Caco-2 (cell line): ENCODE results near the gene ANKLE2. TPM values are rescaled to one million over a fixed set of nuclear protein-coding genes. Genes with fewer than 3 reads are reported as not detected.

Experiments
- BruUV-seq: library from RNA; stranded (reverse); fragments of 400-500 nt; replicated peaks from 2 replicates; lab custom pipeline; 2021; lab: Mats Ljungman, UMichigan
- CTCF ChIA-PET: fragments of 300-600 bp; sonication (Branson Sonifier 250); formaldehyde crosslinking; loops from one replicate; lab custom pipeline; 2022; ENCODE audit warnings: antibody characterized with exemption; lab: Charles Lee
- POLR2A ChIA-PET: fragments of 300-600 bp; sonication (Branson Sonifier 250); formaldehyde crosslinking; loops from one replicate; lab custom pipeline; 2022; ENCODE audit warnings: antibody characterized with exemption; lab: Charles Lee
- DNase-seq, 2 experiments: peaks; one replicate each; pipeline versions ENCODE4 v3.0.0 to v3.0.0-alpha.2; 2020 to 2022
- H3K27me3 ChIP-seq: replicated peaks from 2 replicates; pipeline ENCODE4 v1.6.0; 2011; ENCODE audit warnings: low read length; ENCODE audit not compliant: control insufficient read depth, insufficient read depth
- H3K36me3 ChIP-seq: 2 replicates; pipeline ENCODE4 v1.5.1; 2011; ENCODE audit warnings: low read length; ENCODE audit not compliant: control insufficient read depth, insufficient read depth
- H3K4me1 ChIP-seq: fragments of 250-450 bp; sonication (Bioruptor Pico); 2 replicates; pipeline ENCODE4 v1.5.1; 2020; ENCODE audit warnings: mild to moderate bottlenecking
- H3K4me3 ChIP-seq: 2 replicates; pipeline ENCODE4 v1.5.1; 2011; ENCODE audit warnings: low read depth, mild to moderate bottlenecking, control low read depth, low read length
- H3K9me3 ChIP-seq: fragments of 250-450 bp; sonication (Bioruptor Pico); 2 replicates; pipeline ENCODE4 v1.5.1; 2020; ENCODE audit warnings: mild to moderate bottlenecking, moderate library complexity
- H3K27ac Mint-ChIP-seq: one replicate; pipeline ENCODE4 v1.8.0; 2022; ENCODE audit warnings: mixed read lengths; ENCODE audit not compliant: unreplicated experiment
- H3K27me3 Mint-ChIP-seq: one replicate; pipeline ENCODE4 v1.8.0; 2022; ENCODE audit warnings: mixed read lengths; ENCODE audit not compliant: insufficient read depth, unreplicated experiment
- H3K36me3 Mint-ChIP-seq: one replicate; pipeline ENCODE4 v1.8.0; 2022; ENCODE audit warnings: mild to moderate bottlenecking, mixed read lengths; ENCODE audit not compliant: insufficient read depth, unreplicated experiment
- H3K4me1 Mint-ChIP-seq: one replicate; pipeline ENCODE4 v1.8.0; 2022; ENCODE audit warnings: low read depth, mixed read lengths; ENCODE audit not compliant: unreplicated experiment
- H3K4me3 Mint-ChIP-seq: one replicate; pipeline ENCODE4 v1.8.0; 2022; ENCODE audit warnings: mild to moderate bottlenecking, moderate library complexity, mixed read lengths; ENCODE audit not compliant: unreplicated experiment
- H3K9me3 Mint-ChIP-seq: one replicate; pipeline ENCODE4 v1.8.0; 2022; ENCODE audit warnings: mixed read lengths; ENCODE audit not compliant: unreplicated experiment
- intact Hi-C: fragments of 100-400 bp; cut with micrococcal nuclease; formaldehyde crosslinking; loops from one replicate; pipeline ENCODE4 v1.10.0; 2022; ENCODE audit not compliant: unreplicated experiment
- total RNA-seq: library from RNA; stranded (reverse); gene quantifications from 2 replicates; pipeline ENCODE4 v1.2.3, GENCODE V29; 2022
- TF ChIP-seq, protein P1 (sequence below), 2 experiments: fragments of 200-600 bp in 1 of 2; IDR thresholded peaks; 1 replicate in 1 of 2; 2 replicates in 1 of 2; pipeline versions ENCODE4 v1.5.1 to v1.8.0; 2011 to 2022; ENCODE audit warnings: antibody characterized with exemption in 1 of 2, control low read depth in 1 of 2, inconsistent platforms in 1 of 2, low read depth in 1 of 2, low read length in 1 of 2, mild to moderate bottlenecking in 1 of 2, moderate library complexity in 1 of 2; ENCODE audit not compliant: insufficient read depth in 1 of 2, severe bottlenecking in 1 of 2, unreplicated experiment in 1 of 2

The ANKLE2 gene
- total RNA-seq, 1 experiment from 2014 or later = 80.8 TPM

DNA sequence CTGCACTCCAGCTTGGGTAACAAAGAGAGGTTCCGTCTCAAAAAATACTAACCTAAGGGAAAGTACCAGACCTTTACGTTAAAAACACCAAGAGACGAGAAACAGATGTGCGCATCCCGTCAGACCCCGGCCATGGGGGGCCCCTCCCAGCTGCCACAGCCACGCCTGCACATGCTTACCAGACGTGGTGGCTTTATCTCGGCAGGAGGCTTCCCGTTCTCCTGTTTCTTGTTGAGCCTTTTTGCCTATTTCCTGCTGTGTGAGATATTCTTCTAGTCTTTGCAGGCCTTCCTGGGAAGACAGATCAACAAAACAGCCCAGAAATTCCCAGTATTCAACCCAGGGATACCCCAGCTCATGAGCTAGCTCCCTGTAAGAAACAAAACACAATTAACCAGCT lies 27.4 kb downstream of the ANKLE2 start:
- H3K27me3 Mint-ChIP-seq = no peaks in the 10 kb centered on the region
- intact Hi-C loops = no loop called here
- H3K4me3 Mint-ChIP-seq = no peak overlapping the region
- BruUV-seq = no TSS peak
- POLR2A ChIA-PET = no interaction called here
- H3K9me3 ChIP-seq = peaks cover 5% of the 10 kb centered on the region
- no peak overlapping the region for H3K4me3 ChIP-seq
- H3K36me3 Mint-ChIP-seq = peaks cover 93% of the 10 kb centered on the region
- peaks cover 3% of the 10 kb centered on the region for H3K36me3 ChIP-seq
- H3K4me1 ChIP-seq = no peaks in the 10 kb centered on the region
- TF ChIP-seq, protein P1, sequence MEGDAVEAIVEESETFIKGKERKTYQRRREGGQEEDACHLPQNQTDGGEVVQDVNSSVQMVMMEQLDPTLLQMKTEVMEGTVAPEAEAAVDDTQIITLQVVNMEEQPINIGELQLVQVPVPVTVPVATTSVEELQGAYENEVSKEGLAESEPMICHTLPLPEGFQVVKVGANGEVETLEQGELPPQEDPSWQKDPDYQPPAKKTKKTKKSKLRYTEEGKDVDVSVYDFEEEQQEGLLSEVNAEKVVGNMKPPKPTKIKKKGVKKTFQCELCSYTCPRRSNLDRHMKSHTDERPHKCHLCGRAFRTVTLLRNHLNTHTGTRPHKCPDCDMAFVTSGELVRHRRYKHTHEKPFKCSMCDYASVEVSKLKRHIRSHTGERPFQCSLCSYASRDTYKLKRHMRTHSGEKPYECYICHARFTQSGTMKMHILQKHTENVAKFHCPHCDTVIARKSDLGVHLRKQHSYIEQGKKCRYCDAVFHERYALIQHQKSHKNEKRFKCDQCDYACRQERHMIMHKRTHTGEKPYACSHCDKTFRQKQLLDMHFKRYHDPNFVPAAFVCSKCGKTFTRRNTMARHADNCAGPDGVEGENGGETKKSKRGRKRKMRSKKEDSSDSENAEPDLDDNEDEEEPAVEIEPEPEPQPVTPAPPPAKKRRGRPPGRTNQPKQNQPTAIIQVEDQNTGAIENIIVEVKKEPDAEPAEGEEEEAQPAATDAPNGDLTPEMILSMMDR (IDR thresholded peaks at IDR 0.05; ENCODE audit: insufficient read depth in 1 of 2, low read depth in 1 of 2, low read length in 1 of 2, severe bottlenecking in 1 of 2, unreplicated experiment in 1 of 2) = no peak
- H3K4me1 Mint-ChIP-seq = no peaks in the 10 kb centered on the region
- no peaks in the 10 kb centered on the region for H3K27me3 ChIP-seq
- no peak overlapping the region for H3K27ac Mint-ChIP-seq
- CTCF ChIA-PET = no interaction called here
- DNase-seq = no peak
- peaks cover 10% of the 10 kb centered on the region for H3K9me3 Mint-ChIP-seq

DNA sequence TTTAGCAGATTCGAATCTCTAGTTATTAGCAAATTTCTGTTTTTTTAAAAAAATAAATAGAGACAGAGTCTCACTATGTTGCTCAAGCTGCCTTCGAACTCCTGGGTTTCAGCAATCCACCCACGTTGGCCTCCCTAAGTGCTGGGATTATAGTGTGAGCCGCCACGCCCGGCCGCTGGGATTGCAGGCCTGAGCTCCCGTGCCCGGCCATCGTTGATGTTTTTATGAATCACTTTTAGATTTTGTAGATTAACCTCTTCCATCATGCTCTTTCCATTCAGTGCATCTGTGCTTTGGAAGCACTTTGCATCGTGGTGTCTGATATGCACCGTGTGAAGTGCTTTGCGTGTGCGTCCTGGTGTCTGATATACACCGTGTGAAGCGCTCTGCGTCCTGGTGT lies 30.1 kb downstream of the ANKLE2 start:
- no peak for DNase-seq
- intact Hi-C loops = no loop called here
- Histone ChIP-seq H3K27me3 (no peaks in the 10 kb centered on the region), H3K36me3 (peaks cover 6% of the 10 kb centered on the region), H3K4me3 (no peak overlapping the region), H3K4me1 (no peaks in the 10 kb centered on the region), H3K9me3 (peaks cover 5% of the 10 kb centered on the region)
- TF ChIP-seq, protein P1 (IDR thresholded peaks at IDR 0.05; ENCODE audit: insufficient read depth in 1 of 2, low read depth in 1 of 2, low read length in 1 of 2, severe bottlenecking in 1 of 2, unreplicated experiment in 1 of 2) = no peak
- Mint-ChIP-seq H3K27me3 (no peaks in the 10 kb centered on the region), H3K4me1 (no peaks in the 10 kb centered on the region), H3K9me3 (peaks cover 10% of the 10 kb centered on the region), H3K36me3 (peaks cover 95% of the 10 kb centered on the region), H3K4me3 (no peak overlapping the region), H3K27ac (no peak overlapping the region)
- BruUV-seq = no TSS peak
- CTCF ChIA-PET = no interaction called here
- POLR2A ChIA-PET = no interaction called here

DNA sequence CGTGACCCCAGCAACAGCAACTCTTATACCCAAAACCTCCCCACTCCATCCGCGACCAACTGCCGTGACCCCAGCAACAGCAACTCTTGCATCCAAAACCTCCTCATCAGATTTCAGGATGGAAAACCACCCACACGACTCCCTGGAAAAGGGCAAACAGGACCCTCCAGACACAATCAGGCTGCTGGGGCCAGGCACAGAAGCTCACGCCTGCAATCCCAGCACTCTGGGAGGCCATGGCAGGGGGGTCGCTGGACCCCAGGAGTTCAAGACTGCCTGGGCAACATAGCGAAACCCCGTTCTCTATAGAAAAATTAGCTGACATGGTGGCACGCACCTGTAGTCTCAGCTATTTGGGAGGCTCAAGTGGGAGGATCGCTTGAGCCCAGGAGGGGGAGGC lies 31.3 kb downstream of the ANKLE2 start:
- POLR2A ChIA-PET = no interaction called here
- TF ChIP-seq, protein P1 (IDR thresholded peaks at IDR 0.05; ENCODE audit: insufficient read depth in 1 of 2, low read depth in 1 of 2, low read length in 1 of 2, severe bottlenecking in 1 of 2, unreplicated experiment in 1 of 2) = no peak
- Histone ChIP-seq H3K36me3 (peaks cover 6% of the 10 kb centered on the region), H3K27me3 (no peaks in the 10 kb centered on the region), H3K4me1 (no peaks in the 10 kb centered on the region), H3K9me3 (peaks cover 5% of the 10 kb centered on the region), H3K4me3 (no peak overlapping the region)
- H3K4me1 Mint-ChIP-seq = no peaks in the 10 kb centered on the region
- peaks cover 10% of the 10 kb centered on the region for H3K9me3 Mint-ChIP-seq
- DNase-seq = no peak
- H3K27me3 Mint-ChIP-seq = no peaks in the 10 kb centered on the region
- intact Hi-C loops = no loop called here
- no peak overlapping the region for H3K4me3 Mint-ChIP-seq
- peak overlapping the region; percentile 80 for H3K27ac Mint-ChIP-seq
- BruUV-seq = no TSS peak
- CTCF ChIA-PET = no interaction called here
- H3K36me3 Mint-ChIP-seq = peaks cover 95% of the 10 kb centered on the region
